Measurements from ENCODE around the gene HRH3.

The HRH3 gene

DNA sequence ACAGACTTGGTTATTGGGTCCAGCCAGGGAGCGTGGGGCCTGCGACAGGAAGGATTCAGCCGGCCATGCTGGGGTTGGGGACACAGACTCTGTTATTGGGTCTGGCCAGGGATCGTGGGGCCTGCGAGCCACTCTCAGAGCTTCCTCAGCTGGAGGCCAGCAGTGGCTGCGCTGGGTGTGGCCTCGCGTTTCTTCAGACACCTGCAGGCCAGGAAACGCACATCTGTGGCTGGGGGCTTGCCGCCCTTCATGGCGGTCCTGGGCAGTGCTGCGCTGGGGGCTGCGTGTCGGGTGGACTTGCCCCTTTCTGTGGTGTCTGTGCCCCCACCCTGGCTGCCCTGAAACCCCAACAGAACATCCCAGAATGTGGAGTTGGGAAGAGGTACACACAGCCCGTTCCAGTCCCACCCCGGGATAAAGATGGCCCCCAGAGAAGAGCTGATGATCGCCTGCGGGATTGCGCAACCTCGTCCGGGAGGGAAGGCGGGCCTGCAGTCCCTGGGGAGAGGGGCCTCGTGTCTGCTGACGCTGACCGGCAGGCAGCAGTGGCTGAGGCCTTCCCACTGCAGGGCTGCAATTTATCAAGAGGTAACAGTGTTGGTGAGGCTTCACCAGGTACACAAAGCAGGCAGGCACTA is 54.2 kb downstream of the HRH3 start:
- H3K4me3 ChIP-seq (ENCODE audit: low read length): no peak overlapping the region
- peaks cover 8% of the 10 kb centered on the region for H3K4me1 ChIP-seq (ENCODE audit: control insufficient read depth, insufficient read depth, low read length)
- H3K9ac ChIP-seq (ENCODE audit: low read length): no peak overlapping the region
- H3K36me3 ChIP-seq (ENCODE audit: control insufficient read depth, insufficient read depth, low read length, severe bottlenecking): peaks cover 49% of the 10 kb centered on the region
- no peak for DNase-seq (ENCODE audit: low read depth)
- no peaks in the 10 kb centered on the region for H3K9me3 ChIP-seq (ENCODE audit: control insufficient read depth, low read length)
- H3K27me3 ChIP-seq (replicated peaks; ENCODE audit: control insufficient read depth, insufficient read depth, low read length): no peaks in the 10 kb centered on the region
